ENCODE measurements around the gene POLN. TPM values are rescaled to one million over a fixed set of nuclear protein-coding genes. Genes with fewer than 3 reads are reported as not detected.

POLN gene
- total RNA-seq, 2 donors from 2014 or later, result 1.3 to 2.8 TPM

DNA sequence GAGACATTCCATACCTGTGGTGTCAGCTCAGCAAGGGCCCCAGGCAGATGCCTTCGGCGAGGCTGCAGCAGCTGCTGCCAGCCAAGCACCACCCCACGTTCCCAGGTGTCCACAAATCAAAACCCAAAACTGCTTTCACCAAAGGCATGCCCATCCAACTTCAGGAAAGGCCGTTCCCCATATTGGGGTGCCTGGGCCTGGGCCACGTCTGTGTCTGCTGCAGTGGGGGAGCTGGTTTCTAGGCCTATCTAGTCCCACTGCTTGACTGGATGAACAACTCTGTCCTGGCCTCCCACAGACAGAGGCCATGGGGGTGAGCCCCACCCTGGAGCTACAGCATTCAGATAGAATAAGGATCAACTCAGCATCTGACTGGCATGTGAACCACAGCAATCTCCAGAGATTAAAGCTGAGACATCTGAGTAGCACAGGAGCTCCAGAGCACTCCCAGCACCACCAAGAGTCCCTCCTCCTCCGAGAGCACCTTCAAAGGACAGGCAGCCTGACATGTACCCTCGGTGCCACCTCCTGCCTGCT lies 145.8 kb downstream of the POLN start:
- DNase-seq (ENCODE audit: low spot score), result no peak
- H3K9me3 ChIP-seq, result peaks cover 0 to 8% of the 10 kb centered on the region in 2 donors
- H3K36me3 ChIP-seq, result no peaks in the 10 kb centered on the region
- no peaks in the 10 kb centered on the region for H3K4me1 ChIP-seq
- H3K27me3 ChIP-seq, result no peaks in the 10 kb centered on the region
- no peak for TF ChIP-seq CTCF (IDR thresholded peaks at IDR 0.05)
- H3K4me3 ChIP-seq, result no peak overlapping the region
- no peak overlapping the region for H3K27ac ChIP-seq

GRCh38 chr4:2095236-2096072 lies 146.5 kb downstream of the POLN start:
- TF ChIP-seq CTCF (IDR thresholded peaks at IDR 0.05), result no peak
- no peaks in the 10 kb centered on the region for H3K27me3 ChIP-seq
- H3K9me3 ChIP-seq, result peaks cover 0 to 8% of the 10 kb centered on the region in 2 donors
- H3K4me1 ChIP-seq, result no peaks in the 10 kb centered on the region
- H3K27ac ChIP-seq, result no peak overlapping the region
- no peak for DNase-seq (ENCODE audit: low spot score)
- H3K4me3 ChIP-seq, result no peak overlapping the region
- H3K36me3 ChIP-seq, result no peaks in the 10 kb centered on the region

- DNase-seq (ENCODE audit: low spot score), result no peak
- Histone ChIP-seq H3K27me3 (no peaks in the 10 kb centered on the region), H3K4me3 (no peak overlapping the region), H3K36me3 (no peaks in the 10 kb centered on the region), H3K4me1 (no peaks in the 10 kb centered on the region), H3K27ac (no peak overlapping the region), H3K9me3 (peaks cover 0 to 8% of the 10 kb centered on the region in 2 donors)
- TF ChIP-seq CTCF (IDR thresholded peaks at IDR 0.05), result no peak
Observed at GRCh38 chr4:2094545-2094944, 147.4 kb downstream of the POLN start.

DNA sequence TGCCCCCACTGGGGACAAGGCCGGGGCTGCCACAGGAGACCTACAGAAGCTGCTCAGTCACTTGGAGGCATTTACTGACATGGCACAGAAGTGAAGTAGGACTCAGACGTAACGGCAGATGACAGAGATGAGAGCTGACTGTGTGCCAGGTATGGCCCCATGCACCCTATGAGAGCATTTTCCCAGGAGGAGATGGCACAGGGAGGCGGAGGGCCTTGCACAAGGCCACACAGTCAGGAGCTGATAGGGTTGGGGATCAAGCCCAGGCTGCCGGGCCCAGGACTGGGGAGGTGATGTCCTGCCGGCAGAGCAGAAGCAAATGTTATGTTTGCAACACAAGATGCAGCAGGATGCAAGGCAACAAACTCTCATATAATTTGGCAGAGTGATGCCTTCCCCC lies 148.7 kb downstream of the POLN start:
- H3K27me3 ChIP-seq, result no peaks in the 10 kb centered on the region
- no peaks in the 10 kb centered on the region for H3K36me3 ChIP-seq
- DNase-seq (ENCODE audit: low spot score), result peak; percentile 26
- no peaks in the 10 kb centered on the region for H3K4me1 ChIP-seq
- no peak for TF ChIP-seq CTCF (IDR thresholded peaks at IDR 0.05)
- H3K27ac ChIP-seq, result no peak overlapping the region
- peaks cover 0 to 8% of the 10 kb centered on the region in 2 donors for H3K9me3 ChIP-seq
- no peak overlapping the region for H3K4me3 ChIP-seq

- no peak for DNase-seq (ENCODE audit: low spot score)
- Histone ChIP-seq H3K27ac (no peak overlapping the region), H3K27me3 (no peaks in the 10 kb centered on the region), H3K4me3 (no peak overlapping the region), H3K36me3 (no peaks in the 10 kb centered on the region), H3K9me3 (peaks cover 0 to 10% of the 10 kb centered on the region in 2 donors), H3K4me1 (no peaks in the 10 kb centered on the region)
- no peak for TF ChIP-seq CTCF (IDR thresholded peaks at IDR 0.05)
Observed at GRCh38 chr4:2092669-2093053, 149.3 kb downstream of the POLN start.
